Measurements from ENCODE around the gene ZNF605. TPM values are rescaled to one million over a fixed set of nuclear protein-coding genes. Genes with fewer than 3 reads are reported as not detected.

ZNF605 gene
- total and polyA plus RNA-seq, 9 donors, result 5.2 to 20.9 (median 10.5) TPM

- peak overlapping the region; percentile 89 for H3K4me3 ChIP-seq
- intact Hi-C loops (cut with DNase I), result no loop called here
- H3K27ac ChIP-seq, result peak overlapping the region; percentile 77 to 89
- 3 to 11% (median 4%) methylated on average over 39 of the region's 39 CpGs for WGBS, 3 donors
- H3K4me1 ChIP-seq (ENCODE audit: insufficient read depth), result peaks cover 8% of the 10 kb centered on the region
- no peaks in the 10 kb centered on the region for H3K36me3 ChIP-seq
- no peaks in the 10 kb centered on the region for H3K27me3 ChIP-seq
- H3K9me3 ChIP-seq, result peaks cover 0 to 10% of the 10 kb centered on the region in 2 donors
- DNase-seq, result peak; percentile 32 to 59 (median 50)
- TF ChIP-seq POLR2A (IDR thresholded peaks at IDR 0.05) (no peak), EP300 (IDR thresholded peaks at IDR 0.05) (no peak)
- TF ChIP-seq, protein P1, sequence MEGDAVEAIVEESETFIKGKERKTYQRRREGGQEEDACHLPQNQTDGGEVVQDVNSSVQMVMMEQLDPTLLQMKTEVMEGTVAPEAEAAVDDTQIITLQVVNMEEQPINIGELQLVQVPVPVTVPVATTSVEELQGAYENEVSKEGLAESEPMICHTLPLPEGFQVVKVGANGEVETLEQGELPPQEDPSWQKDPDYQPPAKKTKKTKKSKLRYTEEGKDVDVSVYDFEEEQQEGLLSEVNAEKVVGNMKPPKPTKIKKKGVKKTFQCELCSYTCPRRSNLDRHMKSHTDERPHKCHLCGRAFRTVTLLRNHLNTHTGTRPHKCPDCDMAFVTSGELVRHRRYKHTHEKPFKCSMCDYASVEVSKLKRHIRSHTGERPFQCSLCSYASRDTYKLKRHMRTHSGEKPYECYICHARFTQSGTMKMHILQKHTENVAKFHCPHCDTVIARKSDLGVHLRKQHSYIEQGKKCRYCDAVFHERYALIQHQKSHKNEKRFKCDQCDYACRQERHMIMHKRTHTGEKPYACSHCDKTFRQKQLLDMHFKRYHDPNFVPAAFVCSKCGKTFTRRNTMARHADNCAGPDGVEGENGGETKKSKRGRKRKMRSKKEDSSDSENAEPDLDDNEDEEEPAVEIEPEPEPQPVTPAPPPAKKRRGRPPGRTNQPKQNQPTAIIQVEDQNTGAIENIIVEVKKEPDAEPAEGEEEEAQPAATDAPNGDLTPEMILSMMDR (IDR thresholded peaks at IDR 0.05), result no peak
These were observed 754 bp downstream of the ZNF605 start for GRCh38 chr12:132955094-132956010.

- no peaks in the 10 kb centered on the region for H3K27me3 ChIP-seq
- H3K4me3 ChIP-seq, result peak overlapping the region; percentile 89
- DNase-seq, result no peak
- H3K27ac ChIP-seq, result peak overlapping the region in 1 of 2 donors; percentile 89
- intact Hi-C loops (cut with DNase I), result loop anchor here in 1 of 4 donors (5.0 kb wide), 1 partner anchor 37 kb away; no protein-coding TSS in a partner anchor
- TF ChIP-seq, protein P1 (IDR thresholded peaks at IDR 0.05), result no peak
- TF ChIP-seq POLR2A (IDR thresholded peaks at IDR 0.05) (no peak), EP300 (IDR thresholded peaks at IDR 0.05) (no peak)
- peaks cover 0 to 18% of the 10 kb centered on the region in 2 donors for H3K9me3 ChIP-seq
- H3K36me3 ChIP-seq, result no peaks in the 10 kb centered on the region
- WGBS, 3 donors, result 76 to 90% (median 85%) methylated on average over 14 of the region's 14 CpGs
- H3K4me1 ChIP-seq (ENCODE audit: insufficient read depth), result peaks cover 8% of the 10 kb centered on the region
These were observed 1.5 kb downstream of the ZNF605 start for GRCh38 chr12:132954471-132955048.

- Histone ChIP-seq H3K27ac (no peak overlapping the region), H3K36me3 (no peaks in the 10 kb centered on the region), H3K4me3 (no peak overlapping the region), H3K27me3 (no peaks in the 10 kb centered on the region), H3K9me3 (peaks cover 0 to 20% of the 10 kb centered on the region in 2 donors), H3K4me1 (ENCODE audit: insufficient read depth) (peaks cover 8% of the 10 kb centered on the region)
- DNase-seq, result no peak
- 96 to 99% (median 98%) methylated on average over 7 of the region's 7 CpGs for WGBS, 3 donors
- no peak for TF ChIP-seq POLR2A (IDR thresholded peaks at IDR 0.05)
- no peak for TF ChIP-seq EP300 (IDR thresholded peaks at IDR 0.05)
- TF ChIP-seq, protein P1 (IDR thresholded peaks at IDR 0.05), result no peak
- intact Hi-C loops (cut with DNase I), result loop anchor here in 1 of 4 donors (5.0 kb wide), 1 partner anchor 36 kb away; no protein-coding TSS in a partner anchor
These were observed 2.3 kb downstream of the ZNF605 start for GRCh38 chr12:132953771-132954170.

DNA sequence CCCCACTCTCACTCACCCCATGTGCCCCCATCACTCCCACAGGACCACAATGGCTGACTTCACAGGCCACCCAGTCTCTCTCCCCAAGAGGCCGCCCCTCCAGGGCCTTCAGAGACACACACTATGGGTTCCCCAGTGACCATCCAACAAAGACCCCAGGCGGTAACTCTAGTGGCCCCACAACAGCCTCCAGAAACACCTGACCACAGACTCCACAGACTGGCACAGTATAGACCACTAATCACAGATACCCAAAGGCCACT, 3.0 kb downstream of the ZNF605 start:
- H3K9me3 ChIP-seq, result peaks cover 0 to 26% of the 10 kb centered on the region in 2 donors

More for the DNA sequence above, 3.0 kb downstream of the ZNF605 start:
- Histone ChIP-seq H3K27me3 (no peaks in the 10 kb centered on the region), H3K4me3 (no peak overlapping the region), H3K4me1 (ENCODE audit: insufficient read depth) (peaks cover 8% of the 10 kb centered on the region), H3K36me3 (no peaks in the 10 kb centered on the region), H3K27ac (no peak overlapping the region)
- DNase-seq, result no peak
- WGBS, 3 donors, result 99 to 100% (median 100%) methylated on average over 2 of the region's 2 CpGs
- TF ChIP-seq, protein P1 (IDR thresholded peaks at IDR 0.05), result no peak
- no peak for TF ChIP-seq POLR2A (IDR thresholded peaks at IDR 0.05)
- no peak for TF ChIP-seq EP300 (IDR thresholded peaks at IDR 0.05)
- intact Hi-C loops (cut with DNase I), result loop anchor here in 1 of 4 donors (5.0 kb wide), 1 partner anchor 36 kb away; no protein-coding TSS in a partner anchor

Data from ovary (tissue), 9 donors.